Panc1 (cell line): ENCODE measurements around the gene GPR61.

ENCODE experiments used
- POLR2AphosphoS5 ChIP-seq: IDR thresholded peaks from 2 replicates; pipeline ENCODE4 v1.6.1; 2012; ENCODE audit warnings: mild to moderate bottlenecking, low read depth, low read length, moderate library complexity
- TF ChIP-seq, protein P1 (sequence below), 2 experiments: IDR thresholded peaks; 2 replicates each; pipeline ENCODE4 v1.6.1; 2011 to 2012; ENCODE audit warnings: low read depth in 2 of 2, control low read depth in 1 of 2, low read length in 1 of 2, mild to moderate bottlenecking in 1 of 2, moderate library complexity in 1 of 2; ENCODE audit not compliant: insufficient read depth in 1 of 2
- TF ChIP-seq, protein P2 (sequence below): fragments of 450-650 bp; IDR thresholded peaks from 2 replicates; pipeline ENCODE4 v1.5.1; 2017; ENCODE audit warnings: mild to moderate bottlenecking

DNA sequence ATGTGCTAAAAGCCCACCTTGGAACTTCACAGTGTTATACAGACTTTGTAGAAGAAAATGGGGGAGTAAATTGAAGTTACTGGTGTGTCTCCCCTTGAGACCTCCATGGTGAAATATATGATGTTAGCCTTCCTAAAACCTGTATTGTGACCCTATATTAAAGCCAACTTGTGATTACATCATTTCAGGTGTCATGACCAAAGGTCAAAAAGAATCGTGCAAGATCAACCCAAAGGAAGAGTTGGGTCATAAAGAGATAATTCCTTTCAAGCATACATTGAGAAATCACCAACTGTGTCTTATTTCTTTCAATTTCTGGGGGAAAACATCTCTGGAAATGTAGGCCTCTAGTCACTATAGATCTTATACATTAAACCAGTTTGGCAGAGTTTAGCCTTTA is 45.1 kb downstream of the GPR61 start:
- TF ChIP-seq, protein P1, sequence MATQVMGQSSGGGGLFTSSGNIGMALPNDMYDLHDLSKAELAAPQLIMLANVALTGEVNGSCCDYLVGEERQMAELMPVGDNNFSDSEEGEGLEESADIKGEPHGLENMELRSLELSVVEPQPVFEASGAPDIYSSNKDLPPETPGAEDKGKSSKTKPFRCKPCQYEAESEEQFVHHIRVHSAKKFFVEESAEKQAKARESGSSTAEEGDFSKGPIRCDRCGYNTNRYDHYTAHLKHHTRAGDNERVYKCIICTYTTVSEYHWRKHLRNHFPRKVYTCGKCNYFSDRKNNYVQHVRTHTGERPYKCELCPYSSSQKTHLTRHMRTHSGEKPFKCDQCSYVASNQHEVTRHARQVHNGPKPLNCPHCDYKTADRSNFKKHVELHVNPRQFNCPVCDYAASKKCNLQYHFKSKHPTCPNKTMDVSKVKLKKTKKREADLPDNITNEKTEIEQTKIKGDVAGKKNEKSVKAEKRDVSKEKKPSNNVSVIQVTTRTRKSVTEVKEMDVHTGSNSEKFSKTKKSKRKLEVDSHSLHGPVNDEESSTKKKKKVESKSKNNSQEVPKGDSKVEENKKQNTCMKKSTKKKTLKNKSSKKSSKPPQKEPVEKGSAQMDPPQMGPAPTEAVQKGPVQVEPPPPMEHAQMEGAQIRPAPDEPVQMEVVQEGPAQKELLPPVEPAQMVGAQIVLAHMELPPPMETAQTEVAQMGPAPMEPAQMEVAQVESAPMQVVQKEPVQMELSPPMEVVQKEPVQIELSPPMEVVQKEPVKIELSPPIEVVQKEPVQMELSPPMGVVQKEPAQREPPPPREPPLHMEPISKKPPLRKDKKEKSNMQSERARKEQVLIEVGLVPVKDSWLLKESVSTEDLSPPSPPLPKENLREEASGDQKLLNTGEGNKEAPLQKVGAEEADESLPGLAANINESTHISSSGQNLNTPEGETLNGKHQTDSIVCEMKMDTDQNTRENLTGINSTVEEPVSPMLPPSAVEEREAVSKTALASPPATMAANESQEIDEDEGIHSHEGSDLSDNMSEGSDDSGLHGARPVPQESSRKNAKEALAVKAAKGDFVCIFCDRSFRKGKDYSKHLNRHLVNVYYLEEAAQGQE (IDR thresholded peaks at IDR 0.05; ENCODE audit: insufficient read depth in 1 of 2, low read depth in 2 of 2, low read length in 1 of 2) = no peak
- TF ChIP-seq, protein P2, sequence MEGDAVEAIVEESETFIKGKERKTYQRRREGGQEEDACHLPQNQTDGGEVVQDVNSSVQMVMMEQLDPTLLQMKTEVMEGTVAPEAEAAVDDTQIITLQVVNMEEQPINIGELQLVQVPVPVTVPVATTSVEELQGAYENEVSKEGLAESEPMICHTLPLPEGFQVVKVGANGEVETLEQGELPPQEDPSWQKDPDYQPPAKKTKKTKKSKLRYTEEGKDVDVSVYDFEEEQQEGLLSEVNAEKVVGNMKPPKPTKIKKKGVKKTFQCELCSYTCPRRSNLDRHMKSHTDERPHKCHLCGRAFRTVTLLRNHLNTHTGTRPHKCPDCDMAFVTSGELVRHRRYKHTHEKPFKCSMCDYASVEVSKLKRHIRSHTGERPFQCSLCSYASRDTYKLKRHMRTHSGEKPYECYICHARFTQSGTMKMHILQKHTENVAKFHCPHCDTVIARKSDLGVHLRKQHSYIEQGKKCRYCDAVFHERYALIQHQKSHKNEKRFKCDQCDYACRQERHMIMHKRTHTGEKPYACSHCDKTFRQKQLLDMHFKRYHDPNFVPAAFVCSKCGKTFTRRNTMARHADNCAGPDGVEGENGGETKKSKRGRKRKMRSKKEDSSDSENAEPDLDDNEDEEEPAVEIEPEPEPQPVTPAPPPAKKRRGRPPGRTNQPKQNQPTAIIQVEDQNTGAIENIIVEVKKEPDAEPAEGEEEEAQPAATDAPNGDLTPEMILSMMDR = no peak
- TF ChIP-seq POLR2AphosphoS5 = no peak
